Subcutaneous abdominal adipose tissue (tissue), 5 donors: ENCODE measurements around the gene MACO1.
A peak's percentile ranks its signal among the peaks of the same experiment; 100 is the strongest.

ENCODE experiments used
- H3K27ac ChIP-seq: one replicate; pipeline ENCODE4 v1.7.0; 2013; ENCODE audit warnings: low read depth, mild to moderate bottlenecking, inconsistent platforms, low read length, moderate library complexity
- H3K27me3 ChIP-seq, 5 donors: one replicate each; pipeline ENCODE4 v1.7.0; 2013; ENCODE audit warnings: low read length in 5 of 5, inconsistent platforms in 1 of 5; ENCODE audit not compliant: control insufficient read depth in 5 of 5, insufficient read depth in 4 of 5
- H3K36me3 ChIP-seq, 5 donors: one replicate each; pipeline ENCODE4 v1.7.0; 2013; ENCODE audit warnings: low read length in 5 of 5; ENCODE audit not compliant: control insufficient read depth in 5 of 5, insufficient read depth in 5 of 5
- H3K4me1 ChIP-seq, 5 donors: one replicate each; pipeline ENCODE4 v1.7.0; 2013; ENCODE audit warnings: low read length in 5 of 5, mild to moderate bottlenecking in 3 of 5, moderate library complexity in 1 of 5; ENCODE audit not compliant: control insufficient read depth in 5 of 5, insufficient read depth in 5 of 5
- H3K4me3 ChIP-seq, 5 donors: one replicate each; pipeline ENCODE4 v1.7.0; 2013; ENCODE audit warnings: low read length in 5 of 5, low read depth in 1 of 5
- H3K9ac ChIP-seq, 5 donors: one replicate each; pipeline ENCODE4 v1.7.0; 2013; ENCODE audit warnings: low read length in 5 of 5, mild to moderate bottlenecking in 4 of 5, moderate library complexity in 3 of 5
- H3K9me3 ChIP-seq, 5 donors: one replicate each; pipeline ENCODE4 v1.7.0; 2013; ENCODE audit warnings: low read length in 5 of 5; ENCODE audit not compliant: control insufficient read depth in 5 of 5
- donor health status: healthy.
- donor health status: healthy.
- donor health status: healthy.
- donor health status: healthy.
- donor health status: healthy.

The MACO1 gene

DNA sequence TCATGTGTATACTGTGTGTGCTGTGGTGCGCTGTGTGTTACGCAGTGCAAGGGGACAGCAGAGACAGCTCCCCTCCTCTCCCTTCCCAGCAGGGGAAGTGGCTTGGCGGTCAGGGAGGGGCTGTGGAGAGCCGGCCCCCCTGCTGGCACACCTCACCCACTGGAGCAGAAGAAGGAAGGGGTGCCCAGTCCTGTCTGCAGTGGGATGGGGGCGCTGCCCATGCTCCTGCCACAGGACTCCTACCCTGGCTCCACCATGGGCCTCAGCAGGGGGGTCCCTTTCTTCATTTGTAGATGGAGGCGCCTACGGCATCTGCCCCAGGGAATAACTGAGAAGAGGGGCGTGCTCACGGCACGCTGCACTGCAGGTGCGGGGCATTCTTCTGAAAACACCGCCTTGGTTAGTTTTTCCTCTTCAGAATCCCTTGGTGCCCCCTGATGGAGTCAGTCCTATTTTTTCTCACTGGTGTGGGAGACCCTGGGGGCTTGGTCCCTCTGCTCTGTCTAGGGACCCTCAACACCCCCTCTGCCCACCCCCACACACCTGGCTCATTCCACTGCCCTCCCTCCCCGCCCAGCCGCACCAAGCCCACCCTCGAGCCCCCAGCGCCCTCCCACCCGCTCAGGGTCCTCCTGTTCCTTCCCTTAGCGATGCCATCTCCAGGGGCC is 99.0 kb downstream of the MACO1 start:
- H3K4me1 ChIP-seq, result peaks cover 0 to 3% (median 2%) of the 10 kb centered on the region in 5 donors
- peaks cover 0 to 11% (median 10%) of the 10 kb centered on the region in 5 donors for H3K9me3 ChIP-seq
- no peak overlapping the region for H3K27ac ChIP-seq
- H3K36me3 ChIP-seq, result no peaks in the 10 kb centered on the region
- H3K27me3 ChIP-seq, result peaks cover 0 to 16% (median 3%) of the 10 kb centered on the region in 5 donors
- H3K4me3 ChIP-seq, result no peak overlapping the region
- H3K9ac ChIP-seq, result no peak overlapping the region

DNA sequence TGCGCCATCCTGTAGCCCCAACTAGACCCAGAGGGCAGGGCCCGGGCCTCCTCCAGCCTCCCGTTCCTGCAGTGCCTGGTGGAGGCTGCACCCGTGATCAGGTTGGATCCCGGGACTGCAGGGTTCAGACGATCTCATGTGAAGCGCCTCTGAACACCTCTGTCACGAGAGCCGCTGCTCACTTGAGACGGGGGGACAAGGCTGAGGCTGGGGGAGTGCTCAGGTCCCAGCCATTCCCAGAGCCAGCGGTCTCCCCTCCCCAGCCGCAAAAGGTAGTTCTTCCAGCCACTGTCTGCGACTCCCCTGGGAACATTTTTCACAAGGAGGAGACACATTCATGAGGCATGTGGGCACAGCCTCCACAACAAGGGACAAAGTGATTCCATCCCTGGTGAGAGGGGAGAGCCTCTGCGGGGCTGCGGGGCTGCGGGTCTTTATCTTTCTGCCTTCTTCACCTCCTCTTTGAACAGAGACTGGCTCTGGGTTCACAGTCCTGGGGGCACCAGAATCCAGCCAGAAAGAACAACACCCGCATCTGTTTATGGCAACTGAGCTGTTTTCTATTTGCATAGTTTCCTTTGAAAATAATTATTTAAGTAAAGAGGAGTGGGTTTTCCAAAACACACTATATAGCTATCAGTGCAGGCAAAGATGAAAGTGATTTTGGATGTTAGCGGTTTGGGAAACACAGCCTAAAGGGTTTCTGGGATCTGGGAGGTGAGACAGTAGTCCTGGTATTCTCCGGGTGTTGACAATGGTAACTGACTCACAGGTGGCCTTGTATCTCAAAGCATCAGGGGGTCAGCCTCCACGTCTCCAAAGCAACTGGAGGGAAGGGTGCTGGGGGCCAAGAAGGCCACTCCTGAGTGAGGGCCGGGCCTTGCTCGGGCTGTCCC is 99.7 kb downstream of the MACO1 start:
- peaks cover 0 to 5% (median 2%) of the 10 kb centered on the region in 5 donors for H3K9me3 ChIP-seq
- no peaks in the 10 kb centered on the region for H3K36me3 ChIP-seq
- no peak overlapping the region for H3K9ac ChIP-seq
- H3K27ac ChIP-seq, result no peak overlapping the region
- H3K4me1 ChIP-seq, result peaks cover 0 to 3% (median 0%) of the 10 kb centered on the region in 5 donors
- H3K27me3 ChIP-seq, result peaks cover 0 to 10% (median 2%) of the 10 kb centered on the region in 5 donors
- H3K4me3 ChIP-seq, result no peak overlapping the region

DNA sequence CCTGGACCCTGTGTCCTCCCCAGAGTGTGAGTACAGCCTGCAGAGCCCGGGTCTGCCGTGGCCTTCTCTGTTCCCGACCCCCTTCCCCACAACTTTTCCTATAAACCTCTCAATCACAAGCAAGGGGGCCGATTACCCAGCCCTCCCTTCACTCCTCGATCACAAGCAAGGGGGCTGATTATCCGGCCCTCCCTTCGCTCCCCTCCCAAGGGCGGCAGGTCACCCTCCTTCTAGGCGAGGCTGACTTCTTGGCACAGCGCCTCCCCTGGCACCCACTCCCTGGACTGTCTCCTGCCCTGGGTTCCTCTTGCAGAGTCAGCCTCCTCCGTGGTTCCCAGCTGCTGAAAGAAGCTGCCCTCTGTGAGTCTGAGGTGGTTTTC is 100.4 kb downstream of the MACO1 start:
- H3K27me3 ChIP-seq, result peaks cover 0 to 10% (median 2%) of the 10 kb centered on the region in 5 donors
- H3K36me3 ChIP-seq, result no peaks in the 10 kb centered on the region
- H3K27ac ChIP-seq, result no peak overlapping the region
- H3K4me3 ChIP-seq, result no peak overlapping the region
- H3K9me3 ChIP-seq, result no peaks in the 10 kb centered on the region
- no peak overlapping the region for H3K9ac ChIP-seq
- peaks cover 0 to 5% (median 0%) of the 10 kb centered on the region in 5 donors for H3K4me1 ChIP-seq

GRCh38 chr1:25532970-25533369 is 102.3 kb downstream of the MACO1 start:
- H3K9ac ChIP-seq, result no peak overlapping the region
- no peak overlapping the region for H3K27ac ChIP-seq
- peaks cover 0 to 5% (median 0%) of the 10 kb centered on the region in 5 donors for H3K4me1 ChIP-seq
- H3K36me3 ChIP-seq, result no peaks in the 10 kb centered on the region
- no peak overlapping the region for H3K4me3 ChIP-seq
- H3K27me3 ChIP-seq, result peaks cover 0 to 8% (median 2%) of the 10 kb centered on the region in 5 donors
- H3K9me3 ChIP-seq, result no peaks in the 10 kb centered on the region

GRCh38 chr1:25533775-25534409 is 103.2 kb downstream of the MACO1 start:
- peak overlapping the region in 1 of 5 donors; percentile 43 for H3K9ac ChIP-seq
- H3K27ac ChIP-seq, result no peak overlapping the region
- H3K9me3 ChIP-seq, result no peaks in the 10 kb centered on the region
- no peak overlapping the region for H3K4me3 ChIP-seq
- H3K4me1 ChIP-seq, result peaks cover 0 to 5% (median 0%) of the 10 kb centered on the region in 5 donors
- no peaks in the 10 kb centered on the region for H3K36me3 ChIP-seq
- H3K27me3 ChIP-seq, result peaks cover 0 to 6% (median 2%) of the 10 kb centered on the region in 5 donors

GRCh38 chr1:25534410-25534788 is 103.7 kb downstream of the MACO1 start:
- no peak overlapping the region for H3K4me3 ChIP-seq

GRCh38 chr1:25536124-25536523 is 105.4 kb downstream of the MACO1 start:
- no peaks in the 10 kb centered on the region for H3K36me3 ChIP-seq
- no peak overlapping the region for H3K27ac ChIP-seq
- H3K4me1 ChIP-seq, result peaks cover 0 to 7% (median 0%) of the 10 kb centered on the region in 5 donors
- H3K9me3 ChIP-seq, result no peaks in the 10 kb centered on the region
- H3K9ac ChIP-seq, result no peak overlapping the region
- no peak overlapping the region for H3K4me3 ChIP-seq
- peaks cover 0 to 2% (median 0%) of the 10 kb centered on the region in 5 donors for H3K27me3 ChIP-seq

More at GRCh38 chr1:25534410-25534788, 103.7 kb downstream of the MACO1 start:
- no peak overlapping the region for H3K27ac ChIP-seq
- H3K9ac ChIP-seq, result no peak overlapping the region
- H3K9me3 ChIP-seq, result no peaks in the 10 kb centered on the region
- peaks cover 0 to 6% (median 2%) of the 10 kb centered on the region in 5 donors for H3K27me3 ChIP-seq
- peaks cover 0 to 5% (median 0%) of the 10 kb centered on the region in 5 donors for H3K4me1 ChIP-seq
- H3K36me3 ChIP-seq, result no peaks in the 10 kb centered on the region

- Histone ChIP-seq H3K36me3 (no peaks in the 10 kb centered on the region), H3K4me1 (peaks cover 0 to 7% (median 0%) of the 10 kb centered on the region in 5 donors), H3K4me3 (no peak overlapping the region), H3K9ac (no peak overlapping the region), H3K27ac (no peak overlapping the region), H3K27me3 (peaks cover 0 to 2% (median 0%) of the 10 kb centered on the region in 5 donors), H3K9me3 (no peaks in the 10 kb centered on the region)
These were observed 106.6 kb downstream of the MACO1 start for GRCh38 chr1:25537153-25537831.

DNA sequence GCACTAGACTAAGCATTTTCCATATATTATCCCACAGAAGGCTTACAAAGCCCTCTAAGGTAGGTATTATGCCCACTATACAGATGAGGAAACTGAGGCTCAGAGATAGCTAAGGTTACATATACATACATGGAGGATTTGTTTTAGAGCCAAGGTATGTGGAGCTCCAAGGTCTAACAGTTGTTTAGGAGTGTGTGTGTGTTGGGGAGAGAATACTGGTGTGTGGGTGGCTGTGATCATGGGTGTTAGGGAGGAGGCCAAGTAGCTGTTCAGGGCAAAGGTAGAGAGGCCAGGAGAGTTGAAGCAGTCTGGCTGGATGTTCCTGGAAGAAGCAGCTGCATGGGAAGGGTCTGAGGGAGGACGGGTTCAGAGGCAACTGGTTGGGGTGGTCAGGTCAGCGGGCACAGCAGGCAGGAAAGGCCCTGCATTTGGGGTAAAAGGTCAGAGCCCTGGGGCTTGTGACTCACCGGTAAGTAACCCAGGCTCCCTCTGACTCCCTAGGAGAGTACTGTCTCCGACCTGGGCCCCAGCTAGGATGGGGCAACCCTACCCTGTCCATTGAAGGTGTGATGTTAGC is 107.6 kb downstream of the MACO1 start:
- Histone ChIP-seq H3K4me1 (peaks cover 3 to 7% (median 4%) of the 10 kb centered on the region in 5 donors), H3K27ac (no peak overlapping the region), H3K27me3 (peaks cover 0 to 2% (median 0%) of the 10 kb centered on the region in 5 donors), H3K9ac (no peak overlapping the region), H3K9me3 (no peaks in the 10 kb centered on the region), H3K36me3 (no peaks in the 10 kb centered on the region), H3K4me3 (no peak overlapping the region)
